Measurements from ENCODE around the gene CTNNB1.

The CTNNB1 gene

DNA sequence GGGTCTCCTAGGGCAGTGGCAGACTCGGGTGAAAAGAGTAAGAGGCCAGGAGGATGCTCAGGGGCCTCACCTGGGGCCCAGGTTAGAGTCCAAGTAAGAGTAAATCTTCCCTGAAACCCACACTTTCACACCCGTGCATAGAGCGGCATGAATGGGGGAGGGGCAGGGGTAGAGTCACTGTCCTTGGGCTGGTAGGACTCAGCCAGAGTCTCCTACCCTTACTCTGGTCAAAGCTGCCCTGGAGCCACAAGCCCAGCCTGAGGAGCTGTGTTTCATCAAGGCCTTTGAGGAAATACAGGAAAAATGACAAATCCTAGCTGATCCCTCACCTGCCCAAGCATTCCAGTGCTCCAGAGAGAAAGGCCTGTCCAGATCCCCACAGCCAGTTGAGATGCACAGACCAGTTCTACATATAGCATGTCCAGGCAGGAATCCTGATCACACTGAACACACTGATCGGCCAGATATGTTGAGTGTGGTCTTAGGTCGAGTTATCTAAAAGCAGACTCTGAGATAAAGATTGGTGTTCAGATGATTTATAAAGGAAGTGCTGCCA, 16.7 kb upstream of the CTNNB1 start:
- TF ChIP-seq, protein P1, sequence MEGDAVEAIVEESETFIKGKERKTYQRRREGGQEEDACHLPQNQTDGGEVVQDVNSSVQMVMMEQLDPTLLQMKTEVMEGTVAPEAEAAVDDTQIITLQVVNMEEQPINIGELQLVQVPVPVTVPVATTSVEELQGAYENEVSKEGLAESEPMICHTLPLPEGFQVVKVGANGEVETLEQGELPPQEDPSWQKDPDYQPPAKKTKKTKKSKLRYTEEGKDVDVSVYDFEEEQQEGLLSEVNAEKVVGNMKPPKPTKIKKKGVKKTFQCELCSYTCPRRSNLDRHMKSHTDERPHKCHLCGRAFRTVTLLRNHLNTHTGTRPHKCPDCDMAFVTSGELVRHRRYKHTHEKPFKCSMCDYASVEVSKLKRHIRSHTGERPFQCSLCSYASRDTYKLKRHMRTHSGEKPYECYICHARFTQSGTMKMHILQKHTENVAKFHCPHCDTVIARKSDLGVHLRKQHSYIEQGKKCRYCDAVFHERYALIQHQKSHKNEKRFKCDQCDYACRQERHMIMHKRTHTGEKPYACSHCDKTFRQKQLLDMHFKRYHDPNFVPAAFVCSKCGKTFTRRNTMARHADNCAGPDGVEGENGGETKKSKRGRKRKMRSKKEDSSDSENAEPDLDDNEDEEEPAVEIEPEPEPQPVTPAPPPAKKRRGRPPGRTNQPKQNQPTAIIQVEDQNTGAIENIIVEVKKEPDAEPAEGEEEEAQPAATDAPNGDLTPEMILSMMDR (IDR thresholded peaks at IDR 0.05; ENCODE audit: low read depth, low read length): no peak
- Histone ChIP-seq H3K9me3 (ENCODE audit: severe bottlenecking) (no peaks in the 10 kb centered on the region), H3K27me3 (ENCODE audit: insufficient read depth, low read depth, severe bottlenecking) (no peaks in the 10 kb centered on the region), H3K27ac (no peak overlapping the region), H3K36me3 (no peaks in the 10 kb centered on the region), H3K4me3 (ENCODE audit: low read depth, low read length) (no peak overlapping the region)
- no peak for DNase-seq

DNA sequence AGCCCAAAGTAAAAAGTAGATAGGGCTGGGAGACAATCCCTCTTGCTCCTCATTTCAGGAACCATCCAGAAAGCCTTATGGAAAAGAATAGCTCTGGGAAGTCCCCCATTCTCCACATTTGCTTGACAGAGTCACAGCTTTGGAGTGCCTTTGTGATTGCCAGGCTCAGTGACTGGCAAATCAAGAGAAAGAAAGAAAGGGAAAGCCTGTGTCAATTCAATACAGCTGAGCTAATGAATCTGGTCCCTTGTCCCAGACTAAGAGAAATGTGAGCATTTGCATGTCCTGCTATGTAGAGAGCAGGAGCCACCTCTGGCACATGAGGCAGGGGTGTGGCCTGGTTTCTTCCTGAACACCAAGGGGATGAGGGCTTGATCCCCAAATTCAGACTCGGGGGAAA, 14.9 kb upstream of the CTNNB1 start:
- TF ChIP-seq, protein P1 (IDR thresholded peaks at IDR 0.05; ENCODE audit: low read depth, low read length): no peak
- no peaks in the 10 kb centered on the region for H3K36me3 ChIP-seq
- H3K27ac ChIP-seq: no peak overlapping the region
- H3K4me3 ChIP-seq (ENCODE audit: low read depth, low read length): no peak overlapping the region
- no peaks in the 10 kb centered on the region for H3K27me3 ChIP-seq (ENCODE audit: insufficient read depth, low read depth, severe bottlenecking)
- no peak for DNase-seq
- no peaks in the 10 kb centered on the region for H3K9me3 ChIP-seq (ENCODE audit: severe bottlenecking)

DNA sequence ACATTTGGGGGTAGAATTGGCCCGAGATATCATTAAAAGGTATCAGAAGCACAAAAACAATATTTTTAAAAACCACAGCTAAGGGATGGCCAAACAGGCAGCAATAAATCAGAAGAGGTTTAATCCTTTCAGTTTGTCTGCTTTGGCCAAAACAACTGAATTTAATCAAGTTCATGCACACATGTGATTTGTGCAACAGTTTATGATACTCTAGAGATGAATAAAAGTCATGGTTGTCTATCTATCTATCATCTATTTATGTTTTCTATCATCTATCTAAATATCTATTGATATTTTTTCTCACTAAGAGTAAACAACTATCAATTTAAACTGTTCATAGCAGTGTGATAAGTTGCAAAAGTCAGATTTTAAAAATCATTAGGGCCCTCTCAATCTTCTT, 13.0 kb upstream of the CTNNB1 start:
- no peaks in the 10 kb centered on the region for H3K9me3 ChIP-seq (ENCODE audit: severe bottlenecking)
- no peaks in the 10 kb centered on the region for H3K27me3 ChIP-seq (ENCODE audit: insufficient read depth, low read depth, severe bottlenecking)
- DNase-seq: no peak
- TF ChIP-seq, protein P1 (IDR thresholded peaks at IDR 0.05; ENCODE audit: low read depth, low read length): no peak
- H3K27ac ChIP-seq: no peak overlapping the region; the same call in 1 of the 2 replicates
- no peak overlapping the region for H3K4me3 ChIP-seq (ENCODE audit: low read depth, low read length)
- no peaks in the 10 kb centered on the region for H3K36me3 ChIP-seq

DNA sequence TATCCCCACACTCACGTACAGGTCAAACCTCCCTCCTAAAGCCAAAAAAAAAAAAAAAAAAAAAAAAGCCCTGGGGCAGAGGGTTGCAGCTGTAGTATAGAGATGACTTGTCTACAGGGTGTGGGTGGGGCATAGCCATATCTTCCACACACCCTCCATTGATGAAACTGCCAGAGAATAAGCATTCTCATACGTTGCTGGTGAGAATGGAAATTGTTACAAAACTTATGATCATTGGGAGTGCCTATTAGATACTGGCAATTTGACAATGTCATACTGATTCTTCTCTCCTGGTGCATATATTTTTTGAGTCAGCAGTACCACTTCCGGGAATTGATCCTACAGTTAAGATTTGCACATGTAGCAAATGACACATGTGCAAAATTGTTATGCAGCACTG, 11.0 kb upstream of the CTNNB1 start:
- no peak overlapping the region for H3K4me3 ChIP-seq (ENCODE audit: low read depth, low read length)
- H3K27me3 ChIP-seq (ENCODE audit: insufficient read depth, low read depth, severe bottlenecking): no peaks in the 10 kb centered on the region

DNA sequence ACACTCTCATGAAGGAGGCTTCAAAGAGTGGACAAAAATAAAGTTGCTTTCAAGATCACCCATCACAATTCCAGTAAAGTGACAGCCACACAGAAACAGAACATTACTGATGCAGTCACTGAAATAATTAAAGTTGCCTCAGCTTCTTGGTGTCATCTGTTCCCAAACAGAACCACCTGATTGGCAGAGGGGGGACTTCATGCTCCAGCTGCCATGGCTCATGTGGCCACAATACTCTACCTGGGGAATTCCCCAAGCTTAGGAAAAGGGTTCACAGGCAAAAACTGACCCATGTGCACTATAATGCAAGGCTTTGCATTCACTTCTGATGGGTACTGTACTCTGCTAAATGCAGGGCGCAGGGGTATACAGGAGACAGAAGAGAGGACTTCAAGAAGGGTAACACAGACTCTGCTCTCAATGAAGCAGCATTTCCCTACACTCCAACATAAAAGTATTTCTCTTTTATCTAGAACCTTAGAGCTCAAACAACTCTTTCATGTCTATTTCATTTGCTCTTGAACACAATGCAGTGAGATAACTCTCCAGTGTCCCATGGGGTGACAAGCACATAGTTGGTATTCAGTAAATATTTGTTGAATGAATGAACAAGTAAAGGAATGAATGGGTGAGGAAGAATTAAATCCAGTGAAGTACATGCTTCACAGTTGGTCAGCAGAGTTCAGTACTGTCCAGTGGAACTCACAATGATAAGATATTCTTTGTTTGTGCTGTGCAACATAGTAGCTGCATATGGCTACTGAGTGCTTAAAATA, 8.6 kb upstream of the CTNNB1 start:
- Histone ChIP-seq H3K4me3 (ENCODE audit: low read depth, low read length) (no peak overlapping the region), H3K36me3 (no peaks in the 10 kb centered on the region), H3K27ac (no peak overlapping the region), H3K27me3 (ENCODE audit: insufficient read depth, low read depth, severe bottlenecking) (no peaks in the 10 kb centered on the region), H3K9me3 (ENCODE audit: severe bottlenecking) (no peaks in the 10 kb centered on the region)
- no peak for DNase-seq
- TF ChIP-seq, protein P1 (IDR thresholded peaks at IDR 0.05; ENCODE audit: low read depth, low read length): no peak

More for the DNA sequence above, 11.0 kb upstream of the CTNNB1 start:
- H3K36me3 ChIP-seq: no peaks in the 10 kb centered on the region
- no peak overlapping the region for H3K27ac ChIP-seq
- no peak for DNase-seq
- H3K9me3 ChIP-seq (ENCODE audit: severe bottlenecking): no peaks in the 10 kb centered on the region
- TF ChIP-seq, protein P1 (IDR thresholded peaks at IDR 0.05; ENCODE audit: low read depth, low read length): no peak

All from WERI-Rb-1 (cell line).